Keratinocyte (primary cell): ENCODE data around the gene FOXA1. TPM values are rescaled to one million over a fixed set of nuclear protein-coding genes. Genes with fewer than 3 reads are reported as not detected.
A peak's percentile ranks its signal among the peaks of the same experiment; 100 is the strongest.

Experiments
- DNase-seq: peaks from one replicate; pipeline ENCODE4 v3.0.0-alpha.2; 2011; ENCODE audit warnings: low read depth, missing footprints, low spot score
- FAIRE-seq: peaks from 2 replicates; lab custom pipeline; 2011; peaks lifted over from hg19 to GRCh38; lab: Jason Lieb, UNC
- H2AFZ ChIP-seq: 2 replicates; pipeline ENCODE4 v1.6.0; 2012; ENCODE audit warnings: low read length, control low read depth, inconsistent platforms; ENCODE audit not compliant: control insufficient read depth
- H3K27ac ChIP-seq: 2 replicates; pipeline ENCODE4 v1.5.1; 2011; ENCODE audit warnings: low read length; ENCODE audit not compliant: control insufficient read depth, insufficient read depth
- H3K27me3 ChIP-seq: 3 replicates; pipeline ENCODE4 v1.6.0; 2011; ENCODE audit warnings: low read length; ENCODE audit not compliant: control insufficient read depth, insufficient read depth; ENCODE audit errors: extremely low read depth
- H3K36me3 ChIP-seq, 2 experiments: 2 replicates in 1 of 2; 3 replicates in 1 of 2; pipeline ENCODE4 v1.5.1; 2011; ENCODE audit warnings: low read length in 2 of 2, mild to moderate bottlenecking in 1 of 2; ENCODE audit not compliant: control insufficient read depth in 2 of 2, insufficient read depth in 2 of 2; ENCODE audit errors: extremely low read depth in 1 of 2
- H3K4me1 ChIP-seq: 3 replicates; pipeline ENCODE4 v1.5.1; 2011; ENCODE audit warnings: low read length; ENCODE audit not compliant: control insufficient read depth, insufficient read depth; ENCODE audit errors: extremely low read depth
- H3K4me2 ChIP-seq: 3 replicates; pipeline ENCODE4 v1.6.0; 2011; ENCODE audit warnings: low read depth, low read length; ENCODE audit not compliant: control insufficient read depth, insufficient read depth; ENCODE audit errors: extremely low read depth
- H3K4me3 ChIP-seq, 3 experiments: fragments of 200-600 bp in 1 of 3; sonication (generic) in 1 of 3; 2 replicates in 2 of 3; 3 replicates in 1 of 3; pipeline ENCODE4 v1.5.1; 2011 to 2016; ENCODE audit warnings: low read length in 3 of 3, mild to moderate bottlenecking in 3 of 3, control low read depth in 2 of 3, inconsistent platforms in 1 of 3, low read depth in 1 of 3, mixed read lengths in 1 of 3, mixed run types in 1 of 3, moderate library complexity in 1 of 3; ENCODE audit not compliant: control insufficient read depth in 2 of 3, insufficient read depth in 2 of 3; ENCODE audit errors: extremely low read depth in 1 of 3
- H3K79me2 ChIP-seq: 2 replicates; pipeline ENCODE4 v1.6.0; 2012; ENCODE audit warnings: low read length; ENCODE audit not compliant: control insufficient read depth, insufficient read depth
- H3K9ac ChIP-seq: 3 replicates; pipeline ENCODE4 v1.6.0; 2011; ENCODE audit warnings: low read length; ENCODE audit not compliant: control insufficient read depth, insufficient read depth; ENCODE audit errors: extremely low read depth
- H3K9me1 ChIP-seq: 3 replicates; pipeline ENCODE4 v1.6.0; 2011; ENCODE audit warnings: low read length; ENCODE audit not compliant: control insufficient read depth, insufficient read depth; ENCODE audit errors: extremely low read depth
- H3K9me3 ChIP-seq: 2 replicates; pipeline ENCODE4 v1.5.1; 2012; ENCODE audit warnings: low read depth, low read length; ENCODE audit not compliant: control insufficient read depth
- H4K20me1 ChIP-seq: 3 replicates; pipeline ENCODE4 v1.6.0; 2011; ENCODE audit warnings: low read length; ENCODE audit not compliant: control insufficient read depth, insufficient read depth; ENCODE audit errors: extremely low read depth
- CTCF ChIP-seq, 3 experiments: IDR thresholded peaks in 1 of 3; conservative IDR thresholded peaks in 1 of 3; optimal IDR thresholded peaks in 1 of 3; 2 replicates in 2 of 3; 3 replicates in 1 of 3; pipeline versions ENCODE3 to v1.5.1; 2011; ENCODE audit warnings: low read length in 3 of 3, mild to moderate bottlenecking in 3 of 3, moderate library complexity in 2 of 3, control low read depth in 1 of 3, inconsistent platforms in 1 of 3; ENCODE audit not compliant: insufficient read depth in 2 of 3; ENCODE audit errors: extremely low read depth in 1 of 3
- EZH2 ChIP-seq: IDR thresholded peaks from one replicate; pipeline ENCODE4 v1.6.1; 2012; ENCODE audit warnings: inconsistent platforms, mild to moderate bottlenecking, low read length, moderate library complexity
- dilution Hi-C: fragments of 300-500 bp; cut with MboI; formaldehyde crosslinking; loops from one replicate; pipeline ENCODE4 v1.7.0; 2020; ENCODE audit warnings: low sequenced_read_pairs; ENCODE audit not compliant: extremely low pct_ligation_motif_present
- polyA plus RNA-seq, 5 experiments: library from polyadenylated mRNA; depleted of rRNA in 3 of 5; stranded (reverse) in 3 of 5; stranded (forward) in 1 of 5; unstranded in 1 of 5; fragments of >200 nt; gene quantifications; 1 replicate in 1 of 5; 2 replicates in 3 of 5; 3 replicates in 1 of 5; pipeline versions ENCODE4 v1.2.1 to v1.2.3, GENCODE V29; 2011 to 2012; ENCODE audit warnings: missing spikeins in 2 of 5, low read depth in 1 of 5, low replicate concordance in 1 of 5

Gene FOXA1
- polyA plus RNA-seq, 1 donor (not counting 4 experiments of a cell fraction or from before 2014, with no cell fraction given): 0.85 TPM

DNA sequence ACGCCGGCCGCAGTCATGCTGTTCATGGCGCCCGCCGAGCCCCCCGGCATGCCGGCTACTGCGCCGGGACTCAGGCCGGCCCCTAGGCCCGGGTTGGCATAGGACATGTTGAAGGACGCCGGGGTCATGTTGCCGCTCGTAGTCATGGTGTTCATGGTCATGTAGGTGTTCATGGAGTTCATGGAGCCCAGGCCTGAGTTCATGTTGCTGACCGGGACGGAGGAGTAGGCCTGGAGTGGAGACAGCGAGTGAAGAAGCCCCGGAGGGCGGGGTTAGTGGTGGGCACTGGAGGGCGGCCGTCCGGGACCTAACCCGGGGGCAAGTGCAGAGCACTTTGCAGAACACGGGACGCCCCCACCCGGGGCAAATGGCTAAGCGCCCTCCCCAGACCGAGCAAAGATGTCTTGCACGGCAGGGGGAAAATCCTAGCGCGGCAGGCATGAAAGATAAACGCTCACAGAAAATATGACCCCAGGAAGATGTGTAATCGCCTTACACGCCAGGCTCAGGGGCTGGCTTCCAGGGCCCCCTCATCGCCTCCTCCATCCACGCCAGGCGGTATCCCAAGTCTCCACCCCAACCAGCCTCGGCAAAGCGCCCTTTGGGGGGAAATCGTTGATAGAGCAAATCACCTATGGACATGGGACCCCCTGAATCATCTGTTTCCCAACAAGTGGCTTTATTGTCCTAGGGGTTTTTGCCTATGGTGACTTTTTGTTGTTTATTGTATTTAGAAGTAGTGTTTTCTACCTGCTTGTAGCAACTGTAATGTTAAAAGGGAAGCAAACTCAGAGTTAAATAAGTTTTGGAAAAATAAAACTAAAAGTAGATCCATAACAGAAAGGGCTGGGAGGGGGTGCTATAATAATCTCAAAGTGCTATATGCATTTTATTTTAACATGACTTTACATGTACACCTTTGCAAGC lies 2.3 kb downstream of the FOXA1 start:
- dilution Hi-C loops: no loop called here
- Histone ChIP-seq H2AFZ (no peak overlapping the region), H3K9ac (no peak overlapping the region), H3K79me2 (no peaks in the 10 kb centered on the region), H3K4me1 (peaks cover 8% of the 10 kb centered on the region), H3K9me3 (no peaks in the 10 kb centered on the region), H3K4me3 (no peak overlapping the region), H3K9me1 (no peaks in the 10 kb centered on the region), H3K4me2 (no peak overlapping the region), H4K20me1 (peaks cover 6% of the 10 kb centered on the region), H3K36me3 (no peaks in the 10 kb centered on the region), H3K27me3 (peaks cover 70% of the 10 kb centered on the region), H3K27ac (no peak overlapping the region)
- TF ChIP-seq EZH2: no peak
- TF ChIP-seq CTCF (optimal IDR thresholded peaks at IDR 0.05 in 1 of 3, IDR thresholded peaks at IDR 0.05 in 1 of 3, conservative IDR thresholded peaks at IDR 0.05 in 1 of 3; ENCODE audit: extremely low read depth in 1 of 3, insufficient read depth in 2 of 3, low read length in 3 of 3): no peak
- FAIRE-seq (no peak), DNase-seq (no peak)

DNA sequence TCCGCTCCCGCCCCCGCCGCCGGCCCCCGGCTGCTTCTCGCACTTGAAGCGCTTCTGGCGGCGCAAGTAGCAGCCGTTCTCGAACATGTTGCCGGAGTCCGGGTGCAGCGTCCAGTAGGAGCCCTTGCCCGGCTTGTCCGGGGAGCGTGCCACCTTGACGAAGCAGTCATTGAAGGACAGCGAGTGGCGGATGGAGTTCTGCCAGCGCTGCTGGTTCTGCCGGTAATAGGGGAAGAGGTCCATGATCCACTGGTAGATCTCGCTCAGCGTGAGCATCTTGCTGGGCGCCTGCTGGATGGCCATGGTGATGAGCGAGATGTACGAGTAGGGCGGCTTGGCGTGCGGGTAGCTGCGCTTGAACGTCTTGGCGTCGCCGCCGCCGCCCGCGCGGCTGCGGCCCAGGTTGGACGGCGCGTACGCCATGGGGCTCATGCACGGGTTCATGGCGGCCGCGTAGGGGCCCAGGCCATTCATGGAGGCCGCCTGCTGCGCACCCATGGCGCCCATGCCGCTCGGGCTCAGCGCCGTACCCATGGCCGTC lies 3.0 kb downstream of the FOXA1 start:
- no peak overlapping the region for H3K9ac ChIP-seq
- H3K4me2 ChIP-seq: peak overlapping the region; percentile 27
- no peaks in the 10 kb centered on the region for H3K9me1 ChIP-seq
- dilution Hi-C loops: no loop called here
- peaks cover 69% of the 10 kb centered on the region for H3K27me3 ChIP-seq
- no peaks in the 10 kb centered on the region for H3K36me3 ChIP-seq
- H3K4me1 ChIP-seq: peaks cover 8% of the 10 kb centered on the region
- H3K79me2 ChIP-seq: no peaks in the 10 kb centered on the region
- FAIRE-seq (no peak), DNase-seq (no peak)
- H3K27ac ChIP-seq: no peak overlapping the region
- H3K4me3 ChIP-seq: no peak overlapping the region
- peak; percentile 94 for TF ChIP-seq EZH2
- TF ChIP-seq CTCF (optimal IDR thresholded peaks at IDR 0.05 in 1 of 3, IDR thresholded peaks at IDR 0.05 in 1 of 3, conservative IDR thresholded peaks at IDR 0.05 in 1 of 3; ENCODE audit: extremely low read depth in 1 of 3, insufficient read depth in 2 of 3, low read length in 3 of 3): no peak
- no peak overlapping the region for H2AFZ ChIP-seq
- H3K9me3 ChIP-seq: no peaks in the 10 kb centered on the region
- peaks cover 6% of the 10 kb centered on the region for H4K20me1 ChIP-seq
